Lung (tissue), 12 donors: ENCODE measurements around the gene GPR107. TPM values are rescaled to one million over a fixed set of nuclear protein-coding genes. Genes with fewer than 3 reads are reported as not detected.

Source experiments
- ATAC-seq: fragments of 200-7000 bp; cut with Tn5 transposase; one replicate; pipeline ENCODE4 v1.9.1; 2020; ENCODE audit warnings: moderate number of reproducible peaks; ENCODE audit not compliant: insufficient read depth, low FRiP score
- DNase-seq, 3 donors: peaks; one replicate each; pipeline ENCODE4 v3.0.0-alpha.2; 2013 to 2017
- H3K27ac ChIP-seq, 2 donors: one replicate each; pipeline ENCODE4 v1.5.1; 2013; ENCODE audit warnings: mild to moderate bottlenecking in 2 of 2, moderate library complexity in 2 of 2, control low read depth in 1 of 2, inconsistent platforms in 1 of 2, low read depth in 1 of 2, low read length in 1 of 2
- H3K27me3 ChIP-seq, 3 donors: one replicate each; pipeline ENCODE4 v1.5.1; 2013; ENCODE audit warnings: low read length in 2 of 3; ENCODE audit not compliant: control insufficient read depth in 3 of 3, insufficient read depth in 3 of 3
- H3K36me3 ChIP-seq, 4 donors: one replicate each; pipeline ENCODE4 v1.5.1; 2013; ENCODE audit warnings: low read length in 4 of 4, mild to moderate bottlenecking in 1 of 4, moderate library complexity in 1 of 4; ENCODE audit not compliant: control insufficient read depth in 4 of 4, insufficient read depth in 4 of 4
- H3K4me1 ChIP-seq, 5 donors: one replicate each; pipeline ENCODE4 v1.5.1; 2013; ENCODE audit warnings: low read length in 5 of 5, mild to moderate bottlenecking in 2 of 5, moderate library complexity in 1 of 5; ENCODE audit not compliant: control insufficient read depth in 5 of 5, insufficient read depth in 5 of 5
- H3K4me3 ChIP-seq: one replicate; pipeline ENCODE4 v1.5.1; 2013; ENCODE audit warnings: mild to moderate bottlenecking, control low read depth, moderate library complexity
- H3K9ac ChIP-seq, 2 donors: one replicate each; pipeline ENCODE4 v1.5.1; 2013; ENCODE audit warnings: low read length in 2 of 2, control low read depth in 1 of 2; ENCODE audit not compliant: insufficient read depth in 1 of 2
- H3K9me3 ChIP-seq, 4 donors: one replicate each; pipeline ENCODE4 v1.5.1; 2013; ENCODE audit warnings: low read length in 3 of 4, mild to moderate bottlenecking in 1 of 4, moderate library complexity in 1 of 4; ENCODE audit not compliant: control insufficient read depth in 4 of 4, insufficient read depth in 3 of 4
- WGBS, 2 donors: extraction: QIAGEN DNeasy Blood & Tissue Kit; methylation state at CpG; one replicate each; pipeline ENCODE4 v1.1.7; 2013; 5-methylcytosine and 5-hydroxymethylcytosine counted together
- polyA plus RNA-seq, 2 donors: library from polyadenylated mRNA; stranded (reverse); fragments of 200-250 nt; gene quantifications; one replicate each; pipeline ENCODE4 v1.2.1, GENCODE V29; 2013
- total RNA-seq, 2 donors: library from RNA; depleted of rRNA in 1 of 2; stranded (reverse); fragments of >200 nt in 1 of 2; gene quantifications; one replicate each; pipeline ENCODE4 v1.2.1, GENCODE V29; 2014 to 2021
- TF ChIP-seq, protein P1 (sequence below): IDR thresholded peaks from 2 replicates; pipeline ENCODE4 v1.5.1; 2012; ENCODE audit warnings: mild to moderate bottlenecking; ENCODE audit errors: control extremely low read depth, extremely low read depth
- donor health status: control.
- donor health status: control.
- donor health status: Bipolar disorder and iron deficiency.
- donor health status: healthy.
- donor health status: DM: yes; HTN: yes; CAD: no.

Gene GPR107
- total and polyA plus RNA-seq, 4 donors, result 11.0 to 180 (median 33.2) TPM

DNA sequence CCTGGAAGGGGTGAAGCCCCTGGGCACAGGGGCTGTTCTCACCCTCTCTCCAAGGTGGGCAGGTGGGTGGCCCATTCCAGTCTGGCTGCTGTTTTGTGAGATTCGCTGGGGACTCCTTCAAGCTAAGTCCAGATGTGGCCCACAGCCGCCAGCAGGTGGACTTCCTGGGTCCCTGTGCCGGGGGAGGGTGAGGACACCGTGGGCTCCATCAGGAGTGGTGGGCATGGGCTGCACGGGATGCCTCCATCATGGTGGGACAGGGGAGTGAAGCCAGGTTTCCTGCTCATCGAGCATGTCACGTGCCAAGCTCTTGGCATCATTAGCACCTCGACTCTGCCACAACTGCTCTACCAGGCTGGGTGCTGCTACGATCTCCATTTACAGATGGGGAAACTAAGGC, 120.3 kb downstream of the GPR107 start:
- peaks cover 0 to 29% (median 6%) of the 10 kb centered on the region in 5 donors for H3K4me1 ChIP-seq
- no peak overlapping the region for H3K4me3 ChIP-seq
- H3K9ac ChIP-seq, result no peak overlapping the region
- DNase-seq, result no peak
- H3K9me3 ChIP-seq, result no peaks in the 10 kb centered on the region
- TF ChIP-seq, protein P1, sequence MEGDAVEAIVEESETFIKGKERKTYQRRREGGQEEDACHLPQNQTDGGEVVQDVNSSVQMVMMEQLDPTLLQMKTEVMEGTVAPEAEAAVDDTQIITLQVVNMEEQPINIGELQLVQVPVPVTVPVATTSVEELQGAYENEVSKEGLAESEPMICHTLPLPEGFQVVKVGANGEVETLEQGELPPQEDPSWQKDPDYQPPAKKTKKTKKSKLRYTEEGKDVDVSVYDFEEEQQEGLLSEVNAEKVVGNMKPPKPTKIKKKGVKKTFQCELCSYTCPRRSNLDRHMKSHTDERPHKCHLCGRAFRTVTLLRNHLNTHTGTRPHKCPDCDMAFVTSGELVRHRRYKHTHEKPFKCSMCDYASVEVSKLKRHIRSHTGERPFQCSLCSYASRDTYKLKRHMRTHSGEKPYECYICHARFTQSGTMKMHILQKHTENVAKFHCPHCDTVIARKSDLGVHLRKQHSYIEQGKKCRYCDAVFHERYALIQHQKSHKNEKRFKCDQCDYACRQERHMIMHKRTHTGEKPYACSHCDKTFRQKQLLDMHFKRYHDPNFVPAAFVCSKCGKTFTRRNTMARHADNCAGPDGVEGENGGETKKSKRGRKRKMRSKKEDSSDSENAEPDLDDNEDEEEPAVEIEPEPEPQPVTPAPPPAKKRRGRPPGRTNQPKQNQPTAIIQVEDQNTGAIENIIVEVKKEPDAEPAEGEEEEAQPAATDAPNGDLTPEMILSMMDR, result no peak
- WGBS, 2 donors, result 93 to 94% methylated on average over 9 of the region's 9 CpGs
- no peaks in the 10 kb centered on the region for H3K27me3 ChIP-seq
- ATAC-seq, result no peak
- H3K36me3 ChIP-seq, result no peaks in the 10 kb centered on the region
- no peak overlapping the region for H3K27ac ChIP-seq

DNA sequence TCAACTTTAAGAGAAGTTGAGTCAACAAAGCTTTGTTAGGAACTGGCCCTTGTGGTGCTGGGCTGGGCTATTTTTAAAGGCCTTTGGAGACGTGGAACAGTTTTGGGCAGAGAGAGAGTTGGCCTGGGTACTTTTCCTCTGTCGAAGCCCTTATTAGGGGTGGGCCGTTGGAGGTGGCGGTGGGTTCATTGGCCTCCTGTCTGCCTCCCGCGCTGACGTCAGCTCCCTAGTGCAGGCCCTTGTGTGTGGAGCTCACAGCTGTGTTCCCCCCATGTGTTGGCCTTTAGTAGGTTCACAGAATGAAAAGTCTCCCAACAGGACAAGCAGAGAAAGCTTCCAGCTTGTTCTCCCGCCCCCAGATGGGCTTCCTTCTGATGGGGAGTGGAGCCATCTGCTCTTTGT, 121.2 kb downstream of the GPR107 start:
- no peaks in the 10 kb centered on the region for H3K9me3 ChIP-seq
- no peak overlapping the region for H3K9ac ChIP-seq
- DNase-seq (peak in 1 of 3 donors; percentile 39), ATAC-seq (no peak)
- H3K27ac ChIP-seq, result no peak overlapping the region
- TF ChIP-seq, protein P1, result no peak
- 76 to 90% methylated on average over 8 of the region's 8 CpGs for WGBS, 2 donors
- no peaks in the 10 kb centered on the region for H3K36me3 ChIP-seq
- H3K4me1 ChIP-seq, result peaks cover 0 to 29% (median 6%) of the 10 kb centered on the region in 5 donors
- H3K27me3 ChIP-seq, result no peaks in the 10 kb centered on the region
- H3K4me3 ChIP-seq, result no peak overlapping the region

DNA sequence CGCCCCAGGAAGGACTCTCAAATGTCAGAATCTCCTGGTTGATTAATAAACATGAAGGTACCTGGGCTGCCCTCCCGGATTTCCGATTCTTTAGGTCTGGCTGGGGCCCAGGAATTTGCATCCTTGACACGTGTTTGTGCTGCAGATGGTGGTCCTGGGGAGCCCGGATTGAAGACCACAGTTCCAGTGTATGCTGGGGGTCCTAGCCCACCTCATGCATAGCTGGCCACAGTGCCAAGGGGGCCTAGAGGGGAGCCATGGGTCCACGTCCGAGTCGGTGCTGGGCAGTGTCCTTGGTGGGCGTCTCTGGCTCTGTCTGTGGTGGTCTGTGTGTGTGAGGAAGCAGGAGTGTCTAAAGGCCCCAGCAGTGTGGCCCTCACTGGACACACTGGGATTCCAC, 121.6 kb downstream of the GPR107 start:
- ATAC-seq, result no peak
- DNase-seq, result no peak
- Histone ChIP-seq H3K4me1 (peaks cover 0 to 29% (median 6%) of the 10 kb centered on the region in 5 donors), H3K36me3 (no peaks in the 10 kb centered on the region), H3K9me3 (no peaks in the 10 kb centered on the region), H3K27me3 (no peaks in the 10 kb centered on the region), H3K27ac (no peak overlapping the region), H3K9ac (no peak overlapping the region), H3K4me3 (no peak overlapping the region)
- TF ChIP-seq, protein P1, result no peak
- WGBS, 2 donors, result 86 to 95% methylated on average over 9 of the region's 9 CpGs

DNA sequence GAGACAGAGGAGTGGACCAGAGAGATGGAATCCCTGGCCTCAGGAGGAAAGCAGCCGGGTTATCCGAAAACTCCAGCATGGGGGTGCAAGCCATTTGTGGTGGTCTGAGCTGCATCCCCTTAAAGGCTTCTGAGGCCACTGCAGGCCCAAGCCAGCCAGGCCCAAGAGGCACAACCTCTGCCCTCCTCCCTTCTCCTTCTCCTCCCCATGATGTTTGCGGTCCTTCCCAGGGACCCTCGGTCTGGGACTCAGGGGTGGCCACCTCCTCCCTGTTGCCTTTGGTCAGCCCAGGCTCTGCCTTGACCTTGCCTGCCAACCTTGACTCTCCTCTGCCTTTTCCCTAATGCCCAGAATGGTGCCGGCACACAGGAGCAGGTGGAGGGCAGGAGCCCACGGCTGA, 123.1 kb downstream of the GPR107 start:
- 97 to 98% methylated on average over 6 of the region's 6 CpGs for WGBS, 2 donors
- Histone ChIP-seq H3K4me3 (no peak overlapping the region), H3K9me3 (no peaks in the 10 kb centered on the region), H3K36me3 (no peaks in the 10 kb centered on the region), H3K27ac (no peak overlapping the region), H3K4me1 (peaks cover 0 to 26% (median 4%) of the 10 kb centered on the region in 5 donors), H3K27me3 (no peaks in the 10 kb centered on the region), H3K9ac (no peak overlapping the region)
- ATAC-seq (no peak), DNase-seq (no peak)
- TF ChIP-seq, protein P1, result no peak
